OCI-LY3 (cell line): ENCODE measurements around the gene PSKH1.

Experiments used
- EZH2phosphoT487 ChIP-seq: fragments of 200-600 bp; shearing (Covaris generic); IDR thresholded peaks from 2 replicates; pipeline ENCODE4 v1.6.1; 2018; ENCODE audit warnings: antibody characterized with exemption, mixed run types, low read depth
- TF ChIP-seq, protein P1 (sequence below): fragments of 200-600, 300-600 bp; sonication (generic); IDR thresholded peaks from 2 replicates; pipeline ENCODE4 v1.5.1; 2014; ENCODE audit warnings: antibody characterized with exemption, low read length, low read depth

DNA sequence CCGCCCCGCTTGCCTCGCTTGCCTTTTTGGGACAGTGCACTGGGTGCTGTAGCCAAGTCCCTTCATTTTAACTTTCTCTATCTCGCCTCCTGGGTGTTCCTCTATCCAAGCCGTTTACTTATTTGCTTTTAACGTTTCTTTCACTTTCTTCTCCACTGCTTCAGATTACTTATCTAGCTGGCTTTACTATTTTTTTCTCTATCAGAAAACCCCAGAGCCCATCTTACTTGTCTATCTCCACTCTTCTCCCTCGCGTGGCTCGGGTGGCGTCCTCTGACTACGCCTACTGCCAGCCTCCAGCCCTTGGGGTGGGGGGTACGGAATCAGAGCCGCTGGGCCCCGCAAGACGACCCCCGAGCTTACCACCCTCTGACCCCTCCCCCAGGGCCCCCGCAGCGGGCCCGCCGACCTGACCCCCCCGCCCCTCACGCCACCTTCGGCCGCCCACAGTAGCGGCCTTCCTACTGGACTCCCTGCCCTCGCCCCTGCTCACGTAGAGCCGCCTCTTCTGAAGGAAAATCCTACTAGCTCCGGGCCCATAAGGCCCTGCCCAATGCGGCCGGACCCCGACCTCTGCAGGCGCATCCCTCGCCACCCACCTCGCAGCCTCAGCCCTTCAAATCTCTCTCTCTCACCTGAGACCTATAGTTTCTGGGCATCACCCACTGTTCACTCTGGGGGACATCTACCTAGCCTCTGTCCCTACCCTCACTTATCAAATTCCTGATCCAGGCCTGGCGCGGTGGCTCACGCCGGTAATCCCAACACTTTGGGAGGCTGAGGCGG is 76.4 kb downstream of the PSKH1 start:
- TF ChIP-seq, protein P1, sequence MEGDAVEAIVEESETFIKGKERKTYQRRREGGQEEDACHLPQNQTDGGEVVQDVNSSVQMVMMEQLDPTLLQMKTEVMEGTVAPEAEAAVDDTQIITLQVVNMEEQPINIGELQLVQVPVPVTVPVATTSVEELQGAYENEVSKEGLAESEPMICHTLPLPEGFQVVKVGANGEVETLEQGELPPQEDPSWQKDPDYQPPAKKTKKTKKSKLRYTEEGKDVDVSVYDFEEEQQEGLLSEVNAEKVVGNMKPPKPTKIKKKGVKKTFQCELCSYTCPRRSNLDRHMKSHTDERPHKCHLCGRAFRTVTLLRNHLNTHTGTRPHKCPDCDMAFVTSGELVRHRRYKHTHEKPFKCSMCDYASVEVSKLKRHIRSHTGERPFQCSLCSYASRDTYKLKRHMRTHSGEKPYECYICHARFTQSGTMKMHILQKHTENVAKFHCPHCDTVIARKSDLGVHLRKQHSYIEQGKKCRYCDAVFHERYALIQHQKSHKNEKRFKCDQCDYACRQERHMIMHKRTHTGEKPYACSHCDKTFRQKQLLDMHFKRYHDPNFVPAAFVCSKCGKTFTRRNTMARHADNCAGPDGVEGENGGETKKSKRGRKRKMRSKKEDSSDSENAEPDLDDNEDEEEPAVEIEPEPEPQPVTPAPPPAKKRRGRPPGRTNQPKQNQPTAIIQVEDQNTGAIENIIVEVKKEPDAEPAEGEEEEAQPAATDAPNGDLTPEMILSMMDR, result no peak
- TF ChIP-seq EZH2phosphoT487, result no peak
